Skeletal muscle tissue (tissue), 4 donors: ENCODE data around the gene NSUN4. TPM values are rescaled to one million over a fixed set of nuclear protein-coding genes. Genes with fewer than 3 reads are reported as not detected.
"Not testable (repeated sequence)": the region's sequence is repeated elsewhere in the genome, so short reads cannot be mapped to it uniquely, and the experiment has no call there.

Experiments
- H3K27ac ChIP-seq: one replicate; pipeline ENCODE4 v1.7.0; 2013; ENCODE audit warnings: mild to moderate bottlenecking, low read depth, low read length, inconsistent platforms
- H3K27me3 ChIP-seq, 3 donors: one replicate each; pipeline ENCODE4 v1.7.0; 2013; ENCODE audit warnings: low read length in 3 of 3; ENCODE audit not compliant: control insufficient read depth in 3 of 3, insufficient read depth in 3 of 3
- H3K36me3 ChIP-seq, 3 donors: one replicate each; pipeline ENCODE4 v1.7.0; 2013; ENCODE audit warnings: low read length in 3 of 3; ENCODE audit not compliant: control insufficient read depth in 3 of 3, insufficient read depth in 3 of 3
- H3K4me1 ChIP-seq, 3 donors: one replicate each; pipeline ENCODE4 v1.7.0; 2013; ENCODE audit warnings: low read length in 3 of 3, mild to moderate bottlenecking in 3 of 3; ENCODE audit not compliant: control insufficient read depth in 3 of 3, insufficient read depth in 3 of 3
- H3K4me3 ChIP-seq, 3 donors: one replicate each; pipeline ENCODE4 v1.7.0; 2013; ENCODE audit warnings: low read length in 3 of 3
- H3K9ac ChIP-seq, 3 donors: one replicate each; pipeline ENCODE4 v1.7.0; 2013; ENCODE audit warnings: low read length in 3 of 3, mild to moderate bottlenecking in 3 of 3, moderate library complexity in 2 of 3, low read depth in 1 of 3
- H3K9me3 ChIP-seq, 3 donors: one replicate each; pipeline ENCODE4 v1.7.0; 2013; ENCODE audit warnings: low read length in 3 of 3; ENCODE audit not compliant: control insufficient read depth in 3 of 3
- total RNA-seq: library from RNA; depleted of rRNA; stranded (reverse); fragments of >200 nt; gene quantifications from one replicate; pipeline ENCODE4 v1.2.3, GENCODE V29; 2014
- donor health status: Osteomylitis.

NSUN4 gene
- total RNA-seq, 1 donor from 2014 or later = 11.5 TPM

GRCh38 chr1:46362158-46362557 is 21.6 kb downstream of the NSUN4 start:
- Histone ChIP-seq H3K9ac (no peak overlapping the region), H3K4me1 (peaks cover 0 to 7% (median 2%) of the 10 kb centered on the region in 3 donors), H3K27ac (peak overlapping the region; percentile 2), H3K4me3 (no peak overlapping the region), H3K36me3 (peaks cover 24 to 44% (median 42%) of the 10 kb centered on the region in 3 donors), H3K9me3 (no peaks in the 10 kb centered on the region), H3K27me3 (no peaks in the 10 kb centered on the region)

GRCh38 chr1:46363121-46363520 is 22.5 kb downstream of the NSUN4 start:
- H3K9me3 ChIP-seq = no peaks in the 10 kb centered on the region
- no peak overlapping the region for H3K9ac ChIP-seq
- no peak overlapping the region for H3K4me3 ChIP-seq
- no peaks in the 10 kb centered on the region for H3K27me3 ChIP-seq
- H3K27ac ChIP-seq = no peak overlapping the region
- peaks cover 24 to 45% (median 45%) of the 10 kb centered on the region in 3 donors for H3K36me3 ChIP-seq
- peaks cover 0 to 7% (median 2%) of the 10 kb centered on the region in 3 donors for H3K4me1 ChIP-seq

- peaks cover 27 to 56% (median 46%) of the 10 kb centered on the region in 3 donors for H3K36me3 ChIP-seq
- no peak overlapping the region for H3K4me3 ChIP-seq
- H3K9me3 ChIP-seq = no peaks in the 10 kb centered on the region
- no peak overlapping the region for H3K9ac ChIP-seq
- H3K27ac ChIP-seq = no peak overlapping the region
- H3K4me1 ChIP-seq = peaks cover 0 to 7% (median 2%) of the 10 kb centered on the region in 3 donors
- H3K27me3 ChIP-seq = no peaks in the 10 kb centered on the region
Observed at GRCh38 chr1:46364612-46365011, 24.0 kb downstream of the NSUN4 start.

- H3K27ac ChIP-seq, H3K9me3 ChIP-seq, H3K9ac ChIP-seq, H3K27me3 ChIP-seq, H3K4me3 ChIP-seq, H3K4me1 ChIP-seq: not testable (repeated sequence)
- peaks cover 23 to 58% (median 42%) of the 10 kb centered on the region in 3 donors for H3K36me3 ChIP-seq
Observed at GRCh38 chr1:46365796-46366195, 25.2 kb downstream of the NSUN4 start.

GRCh38 chr1:46367072-46367471 is 26.5 kb downstream of the NSUN4 start:
- Histone ChIP-seq H3K4me1 (peaks cover 0 to 4% (median 2%) of the 10 kb centered on the region in 3 donors), H3K27me3 (no peaks in the 10 kb centered on the region), H3K36me3 (peaks cover 12 to 46% (median 31%) of the 10 kb centered on the region in 3 donors), H3K9ac (no peak overlapping the region), H3K27ac (no peak overlapping the region), H3K9me3 (no peaks in the 10 kb centered on the region), H3K4me3 (no peak overlapping the region)

- not testable (repeated sequence) for H3K4me3 ChIP-seq, H3K27me3 ChIP-seq, H3K9me3 ChIP-seq, H3K9ac ChIP-seq, H3K4me1 ChIP-seq, H3K27ac ChIP-seq
- H3K36me3 ChIP-seq = peaks cover 9 to 40% (median 28%) of the 10 kb centered on the region in 3 donors
Observed at GRCh38 chr1:46367701-46368100, 27.1 kb downstream of the NSUN4 start.

GRCh38 chr1:46368791-46369190 is 28.2 kb downstream of the NSUN4 start:
- Histone ChIP-seq H3K36me3 (peaks cover 3 to 31% (median 22%) of the 10 kb centered on the region in 3 donors), H3K4me3 (no peak overlapping the region), H3K27ac (no peak overlapping the region), H3K27me3 (no peaks in the 10 kb centered on the region), H3K9ac (no peak overlapping the region), H3K9me3 (no peaks in the 10 kb centered on the region), H3K4me1 (no peaks in the 10 kb centered on the region)

GRCh38 chr1:46369542-46370213 is 29.1 kb downstream of the NSUN4 start:
- Histone ChIP-seq H3K4me1 (no peaks in the 10 kb centered on the region), H3K36me3 (peaks cover 3 to 27% (median 21%) of the 10 kb centered on the region in 3 donors), H3K9ac (no peak overlapping the region), H3K4me3 (no peak overlapping the region), H3K27ac (no peak overlapping the region), H3K9me3 (no peaks in the 10 kb centered on the region), H3K27me3 (no peaks in the 10 kb centered on the region)

GRCh38 chr1:46370214-46370633 is 29.6 kb downstream of the NSUN4 start:
- H3K36me3 ChIP-seq = peaks cover 3 to 22% (median 17%) of the 10 kb centered on the region in 3 donors
- no peak overlapping the region for H3K4me3 ChIP-seq
- H3K9me3 ChIP-seq = no peaks in the 10 kb centered on the region
- H3K27me3 ChIP-seq = no peaks in the 10 kb centered on the region
- no peaks in the 10 kb centered on the region for H3K4me1 ChIP-seq
- H3K27ac ChIP-seq = no peak overlapping the region
- H3K9ac ChIP-seq = no peak overlapping the region

- Histone ChIP-seq H3K27me3 (no peaks in the 10 kb centered on the region), H3K4me3 (no peak overlapping the region), H3K36me3 (peaks cover 3 to 20% (median 14%) of the 10 kb centered on the region in 3 donors), H3K9ac (no peak overlapping the region), H3K27ac (no peak overlapping the region), H3K9me3 (no peaks in the 10 kb centered on the region), H3K4me1 (no peaks in the 10 kb centered on the region)
Observed at GRCh38 chr1:46372431-46372830, 31.8 kb downstream of the NSUN4 start.
